ENCODE results near the gene UBE3A.
"Not testable (repeated sequence)": the region's sequence is repeated elsewhere in the genome, so short reads cannot be mapped to it uniquely, and the experiment has no call there.

The UBE3A gene

GRCh38 chr15:25439369-25439836, 579 bp upstream of the UBE3A start:
- intact Hi-C loops (cut with DNase I): loop anchor here (10.0 kb wide), 1 partner anchor 485 kb away; the partner anchor contains the start of genes SNRPN and SNURF
- peak in 1 of 10 donors; percentile 30 for DNase-seq

- peak; percentile 36 to 91 (median 46) for DNase-seq
- intact Hi-C loops (cut with DNase I): loop anchor here (10.0 kb wide), 1 partner anchor 483 kb away; the partner anchor contains the start of genes SNRPN and SNURF
Measured at GRCh38 chr15:25437777-25438600, 835 bp downstream of the UBE3A start.

GRCh38 chr15:25436707-25437106, 2.1 kb downstream of the UBE3A start:
- DNase-seq: no peak
- intact Hi-C loops (cut with DNase I): loop anchor here (10.0 kb wide), 1 partner anchor 482 kb away; the partner anchor contains the start of genes SNRPN and SNURF

GRCh38 chr15:25435474-25436243, 3.2 kb downstream of the UBE3A start:
- DNase-seq: no peak
- intact Hi-C loops (cut with DNase I): loop anchor here (10.0 kb wide), 1 partner anchor 481 kb away; the partner anchor contains the start of genes SNRPN and SNURF

GRCh38 chr15:25433118-25433865, 5.5 kb downstream of the UBE3A start:
- intact Hi-C loops (cut with DNase I): loop anchor here (10.0 kb wide), 1 partner anchor 478 kb away; the partner anchor contains the start of genes SNRPN and SNURF
- DNase-seq: peak in 2 of 10 donors; percentile 66 to 69

- intact Hi-C loops (cut with DNase I): loop anchor here (10.0 kb wide), 1 partner anchor 477 kb away; the partner anchor contains the start of genes SNRPN and SNURF
Measured at GRCh38 chr15:25431836-25432561, 6.8 kb downstream of the UBE3A start.

GRCh38 chr15:25427861-25428260, 11.0 kb downstream of the UBE3A start:
- intact Hi-C loops (cut with DNase I): no loop called here
- no peak for DNase-seq

More at GRCh38 chr15:25431836-25432561, 6.8 kb downstream of the UBE3A start:
- DNase-seq: no peak

- DNase-seq: no peak
- intact Hi-C loops (cut with DNase I): no loop called here
Measured at GRCh38 chr15:25426896-25427610, 11.8 kb downstream of the UBE3A start.

GRCh38 chr15:25424073-25424472, 14.8 kb downstream of the UBE3A start:
- intact Hi-C loops (cut with DNase I): no loop called here
- no peak for DNase-seq

GRCh38 chr15:25422021-25422420, 16.8 kb downstream of the UBE3A start:
- intact Hi-C loops (cut with DNase I): no loop called here
- no peak for DNase-seq

- intact Hi-C loops (cut with DNase I): no loop called here
Measured at GRCh38 chr15:25418202-25418601, 20.6 kb downstream of the UBE3A start.

GRCh38 chr15:25417604-25418003, 21.2 kb downstream of the UBE3A start:
- DNase-seq: no peak
- intact Hi-C loops (cut with DNase I): no loop called here

More at GRCh38 chr15:25418202-25418601, 20.6 kb downstream of the UBE3A start:
- DNase-seq: no peak

- intact Hi-C loops (cut with DNase I): no loop called here
- no peak for DNase-seq
Measured at GRCh38 chr15:25416693-25417092, 22.1 kb downstream of the UBE3A start.

- DNase-seq: no peak
- intact Hi-C loops (cut with DNase I): no loop called here
Measured at GRCh38 chr15:25415707-25416106, 23.1 kb downstream of the UBE3A start.

- intact Hi-C loops (cut with DNase I): no loop called here
- DNase-seq: no peak
Measured at GRCh38 chr15:25415217-25415616, 23.6 kb downstream of the UBE3A start.

GRCh38 chr15:25410649-25411048, 28.2 kb downstream of the UBE3A start:
- no peak for DNase-seq
- intact Hi-C loops (cut with DNase I): no loop called here

GRCh38 chr15:25409731-25410130, 29.1 kb downstream of the UBE3A start:
- intact Hi-C loops (cut with DNase I); DNase-seq: not testable (repeated sequence)

GRCh38 chr15:25408929-25409328, 29.9 kb downstream of the UBE3A start:
- DNase-seq: no peak
- intact Hi-C loops (cut with DNase I): no loop called here

GRCh38 chr15:25408428-25408827, 30.4 kb downstream of the UBE3A start:
- intact Hi-C loops (cut with DNase I): no loop called here
- no peak for DNase-seq

All from posterior cingulate gyrus (tissue), 11 donors.